Progenitor cell of endocrine pancreas (in vitro differentiated cells): ENCODE results near the gene ZAR1. TPM values are rescaled to one million over a fixed set of nuclear protein-coding genes. Genes with fewer than 3 reads are reported as not detected.
A peak's percentile ranks its signal among the peaks of the same experiment; 100 is the strongest.
"Not testable (repeated sequence)": the region's sequence is repeated elsewhere in the genome, so short reads cannot be mapped to it uniquely, and the experiment has no call there.

ENCODE experiments used
- DNase-seq: peaks from one replicate; pipeline ENCODE4 v3.0.0; 2021; ENCODE audit warnings: low spot score; ENCODE audit not compliant: unreplicated experiment
- H3K27ac Mint-ChIP-seq: 2 replicates; pipeline ENCODE4 v1.8.0; 2021; ENCODE audit warnings: mild to moderate bottlenecking, moderate library complexity, mixed read lengths
- H3K27me3 Mint-ChIP-seq: 2 replicates; pipeline ENCODE4 v1.8.0; 2021; ENCODE audit warnings: mixed read lengths
- H3K36me3 Mint-ChIP-seq: 2 replicates; pipeline ENCODE4 v1.8.0; 2022; ENCODE audit warnings: mixed read lengths; ENCODE audit not compliant: insufficient read depth
- H3K4me1 Mint-ChIP-seq: 2 replicates; pipeline ENCODE4 v1.8.0; 2021; ENCODE audit warnings: low read depth, mixed read lengths
- H3K4me3 Mint-ChIP-seq: 2 replicates; pipeline ENCODE4 v1.8.0; 2021; ENCODE audit warnings: low read depth, mild to moderate bottlenecking, moderate library complexity, mixed read lengths
- H3K9me3 Mint-ChIP-seq: 2 replicates; pipeline ENCODE4 v1.8.0; 2021; ENCODE audit warnings: low read depth, mixed read lengths
- long read RNA-seq: library from polyadenylated mRNA; unstranded; transcript quantifications from one replicate; pipeline ENCODE4 v2.0.0, GENCODE V29; 2020
- total RNA-seq: library from RNA; stranded (reverse); gene quantifications from 2 replicates; pipeline ENCODE4 v1.2.1, GENCODE V29; 2021
- TF ChIP-seq, protein P1 (sequence below): fragments of 200-600 bp; sonication (generic); IDR thresholded peaks from one replicate; pipeline ENCODE4 v1.5.0; 2021; ENCODE audit warnings: antibody characterized with exemption, mild to moderate bottlenecking; ENCODE audit not compliant: unreplicated experiment

ZAR1 gene, protein sequence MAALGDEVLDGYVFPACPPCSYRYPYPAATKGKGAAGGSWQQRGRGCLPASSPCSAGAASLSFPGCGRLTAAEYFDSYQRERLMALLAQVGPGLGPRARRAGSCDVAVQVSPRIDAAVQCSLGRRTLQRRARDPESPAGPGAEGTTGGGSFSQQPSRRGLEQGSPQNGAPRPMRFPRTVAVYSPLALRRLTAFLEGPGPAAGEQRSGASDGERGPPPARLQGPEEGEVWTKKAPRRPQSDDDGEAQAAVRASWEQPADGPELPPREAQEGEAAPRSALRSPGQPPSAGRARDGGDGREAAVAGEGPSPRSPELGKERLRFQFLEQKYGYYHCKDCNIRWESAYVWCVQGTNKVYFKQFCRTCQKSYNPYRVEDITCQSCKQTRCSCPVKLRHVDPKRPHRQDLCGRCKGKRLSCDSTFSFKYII
- 0.27 TPM in 1 of 2 replicates, not detected in the other for total RNA-seq
- long read RNA-seq: 0 reads

DNA sequence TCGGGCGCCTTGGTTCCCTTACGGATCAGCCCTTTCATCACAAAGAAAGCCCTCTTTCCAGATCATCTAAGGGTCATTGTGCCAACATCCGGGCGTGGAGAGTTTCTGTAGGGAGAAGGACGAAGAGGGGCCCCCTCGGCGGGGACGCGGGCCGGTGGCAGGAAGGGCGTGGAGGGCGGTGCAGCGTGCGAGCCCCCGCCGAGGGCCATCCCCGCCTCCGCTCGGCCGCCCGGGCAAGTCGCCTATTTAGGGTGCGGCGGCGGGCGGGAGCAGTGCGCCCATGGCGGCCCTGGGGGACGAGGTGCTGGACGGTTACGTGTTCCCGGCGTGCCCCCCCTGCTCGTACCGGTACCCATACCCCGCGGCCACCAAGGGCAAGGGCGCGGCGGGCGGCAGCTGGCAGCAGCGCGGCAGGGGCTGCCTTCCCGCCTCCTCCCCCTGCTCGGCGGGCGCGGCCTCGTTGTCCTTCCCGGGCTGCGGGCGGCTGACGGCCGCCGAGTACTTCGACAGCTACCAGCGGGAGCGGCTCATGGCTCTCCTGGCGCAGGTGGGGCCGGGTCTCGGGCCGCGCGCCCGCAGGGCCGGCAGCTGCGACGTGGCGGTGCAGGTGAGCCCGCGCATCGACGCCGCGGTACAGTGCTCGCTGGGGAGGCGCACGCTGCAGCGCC lies at the start of gene ZAR1:
Gene ZAR1, plus strand, starts transcription at position 241 of the 668 bp plus-strand sequence. Its CDS starts 40 bp downstream, at position 281.
- DNase-seq: peak; percentile 11
- TF ChIP-seq, protein P1, sequence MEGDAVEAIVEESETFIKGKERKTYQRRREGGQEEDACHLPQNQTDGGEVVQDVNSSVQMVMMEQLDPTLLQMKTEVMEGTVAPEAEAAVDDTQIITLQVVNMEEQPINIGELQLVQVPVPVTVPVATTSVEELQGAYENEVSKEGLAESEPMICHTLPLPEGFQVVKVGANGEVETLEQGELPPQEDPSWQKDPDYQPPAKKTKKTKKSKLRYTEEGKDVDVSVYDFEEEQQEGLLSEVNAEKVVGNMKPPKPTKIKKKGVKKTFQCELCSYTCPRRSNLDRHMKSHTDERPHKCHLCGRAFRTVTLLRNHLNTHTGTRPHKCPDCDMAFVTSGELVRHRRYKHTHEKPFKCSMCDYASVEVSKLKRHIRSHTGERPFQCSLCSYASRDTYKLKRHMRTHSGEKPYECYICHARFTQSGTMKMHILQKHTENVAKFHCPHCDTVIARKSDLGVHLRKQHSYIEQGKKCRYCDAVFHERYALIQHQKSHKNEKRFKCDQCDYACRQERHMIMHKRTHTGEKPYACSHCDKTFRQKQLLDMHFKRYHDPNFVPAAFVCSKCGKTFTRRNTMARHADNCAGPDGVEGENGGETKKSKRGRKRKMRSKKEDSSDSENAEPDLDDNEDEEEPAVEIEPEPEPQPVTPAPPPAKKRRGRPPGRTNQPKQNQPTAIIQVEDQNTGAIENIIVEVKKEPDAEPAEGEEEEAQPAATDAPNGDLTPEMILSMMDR: no peak
- Mint-ChIP-seq H3K27ac (no peak within 1 kb of the TSS), H3K36me3 (peaks cover 2% of the 10 kb centered on the region), H3K9me3 (no peaks in the 10 kb centered on the region), H3K27me3 (peaks cover 57% of the 10 kb centered on the region), H3K4me3 (peak within 1 kb of the TSS; percentile 49), H3K4me1 (peaks cover 7% of the 10 kb centered on the region)

DNA sequence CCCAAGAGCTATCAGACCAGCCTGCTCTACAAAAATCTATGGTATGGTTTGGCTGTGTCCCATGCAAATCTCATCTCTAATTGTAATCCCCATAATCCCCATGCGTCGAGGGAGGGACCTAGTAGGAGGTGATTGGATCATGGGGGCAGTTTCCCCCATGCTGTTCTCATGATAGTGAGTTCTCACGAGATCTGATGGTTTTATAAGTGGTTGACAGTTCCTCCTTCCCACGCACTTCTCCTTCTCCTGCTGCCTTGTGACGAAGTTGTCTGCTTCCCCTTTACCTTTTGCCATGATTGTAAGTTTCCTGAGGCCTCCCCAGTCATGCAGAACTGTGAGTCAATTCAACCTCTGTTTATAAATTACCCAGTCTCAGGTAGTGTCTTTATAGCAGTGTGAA lies 49.1 kb upstream of the ZAR1 start:
- H3K36me3 Mint-ChIP-seq, H3K4me3 Mint-ChIP-seq, H3K27ac Mint-ChIP-seq, DNase-seq, H3K4me1 Mint-ChIP-seq, H3K27me3 Mint-ChIP-seq, H3K9me3 Mint-ChIP-seq: not testable (repeated sequence)

DNA sequence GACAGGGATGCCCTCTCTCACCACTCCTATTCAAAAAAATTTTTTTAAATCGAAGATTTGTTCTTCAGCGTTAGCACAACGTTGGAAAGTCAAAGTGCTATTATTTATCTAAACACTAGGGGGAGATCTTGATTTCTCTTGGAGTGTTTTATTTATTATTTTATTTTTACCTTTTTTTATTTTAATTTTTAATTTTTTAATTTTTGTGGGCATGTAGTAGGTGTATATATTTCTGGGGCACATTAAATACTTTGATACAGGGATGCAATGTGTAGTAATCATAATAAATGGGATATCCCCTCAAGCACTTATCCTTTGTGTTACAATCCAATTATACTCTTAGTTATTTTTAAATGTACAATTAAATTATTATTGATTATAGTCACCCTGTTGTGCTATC lies 44.3 kb upstream of the ZAR1 start:
- Mint-ChIP-seq H3K27ac (no peak overlapping the region), H3K4me3 (no peak overlapping the region), H3K27me3 (no peaks in the 10 kb centered on the region), H3K4me1 (no peaks in the 10 kb centered on the region), H3K36me3 (no peaks in the 10 kb centered on the region), H3K9me3 (no peaks in the 10 kb centered on the region)
- no peak for DNase-seq
- TF ChIP-seq, protein P1: peak; percentile 68

DNA sequence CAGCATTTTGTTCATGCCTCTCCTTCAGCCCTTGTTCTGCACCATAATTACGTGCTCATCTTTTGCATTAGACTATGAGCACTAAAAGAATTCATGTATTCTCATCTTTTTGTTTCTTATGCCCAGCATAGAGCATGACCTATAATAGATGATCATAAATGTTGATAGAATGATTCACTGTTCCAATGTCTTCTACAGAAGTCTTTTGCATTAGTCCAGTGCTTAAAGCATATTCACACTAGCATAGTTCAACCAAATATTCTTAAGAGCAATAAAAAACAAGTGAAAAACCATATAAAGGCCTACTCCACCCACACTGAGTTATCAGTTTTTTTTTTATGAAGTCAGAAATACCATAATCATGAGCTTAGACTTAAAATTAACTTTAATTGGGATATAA lies 43.4 kb upstream of the ZAR1 start:
- no peak overlapping the region for H3K4me3 Mint-ChIP-seq

DNA sequence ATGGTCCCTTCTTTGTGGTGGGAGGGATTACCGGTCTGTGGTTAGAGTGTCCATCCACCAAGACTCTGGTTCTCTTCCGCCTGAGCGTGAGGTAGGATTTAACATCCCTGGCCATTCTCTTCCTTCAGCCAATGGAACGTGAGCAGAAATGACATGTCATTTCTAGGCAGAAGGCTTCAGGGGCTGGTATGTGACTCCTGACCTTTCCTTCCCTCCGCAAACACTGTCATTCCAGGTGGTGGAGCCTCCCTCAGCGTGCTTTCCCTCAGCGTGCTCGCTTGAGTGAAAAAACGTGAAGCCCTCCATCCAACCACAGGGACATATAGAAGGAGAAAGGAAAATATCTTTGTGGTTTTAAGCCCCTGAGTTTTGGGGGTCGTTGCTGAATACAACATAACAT lies 40.9 kb upstream of the ZAR1 start:
- Mint-ChIP-seq H3K9me3 (no peaks in the 10 kb centered on the region), H3K36me3 (no peaks in the 10 kb centered on the region), H3K4me1 (no peaks in the 10 kb centered on the region), H3K4me3 (no peak overlapping the region), H3K27me3 (no peaks in the 10 kb centered on the region), H3K27ac (no peak overlapping the region)
- TF ChIP-seq, protein P1: no peak
- no peak for DNase-seq

More for the DNA sequence above, 43.4 kb upstream of the ZAR1 start:
- TF ChIP-seq, protein P1: no peak
- H3K36me3 Mint-ChIP-seq: no peaks in the 10 kb centered on the region
- H3K9me3 Mint-ChIP-seq: no peaks in the 10 kb centered on the region
- H3K4me1 Mint-ChIP-seq: no peaks in the 10 kb centered on the region
- no peak overlapping the region for H3K27ac Mint-ChIP-seq
- H3K27me3 Mint-ChIP-seq: no peaks in the 10 kb centered on the region
- DNase-seq: no peak
